Measurements from ENCODE around the gene ABITRAM.

ABITRAM gene

DNA sequence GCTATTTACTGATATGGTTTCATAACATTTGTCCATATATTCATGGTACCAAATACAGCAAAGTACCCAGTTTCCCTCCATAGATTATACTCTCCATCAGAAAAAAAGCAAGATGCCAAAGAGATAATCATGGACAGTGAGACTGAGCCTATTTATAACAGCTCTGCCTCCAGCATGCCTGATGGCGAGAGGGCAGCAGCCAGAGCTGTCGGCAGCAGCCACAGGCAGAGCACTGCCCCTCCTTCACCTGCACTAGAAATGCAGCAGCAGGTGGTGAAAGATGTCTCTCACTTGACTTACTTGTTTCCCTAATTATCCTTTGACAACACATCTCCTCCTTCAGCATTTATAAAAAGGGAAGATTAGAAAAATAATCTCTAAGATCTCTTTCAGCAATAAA, 46.7 kb downstream of the ABITRAM start:
- TF ChIP-seq RAD21 (IDR thresholded peaks at IDR 0.05; ENCODE audit: low read depth) (no peak), YY1 (IDR thresholded peaks at IDR 0.05; ENCODE audit: low read depth) (no peak), TAF1 (IDR thresholded peaks at IDR 0.05; ENCODE audit: low read depth) (no peak), CREB1 (IDR thresholded peaks at IDR 0.05; ENCODE audit: low read depth) (no peak), EP300 (IDR thresholded peaks at IDR 0.05; ENCODE audit: borderline replicate concordance) (no peak), TCF12 (IDR thresholded peaks at IDR 0.05; ENCODE audit: low read depth) (no peak)
- TF ChIP-seq, protein P1, sequence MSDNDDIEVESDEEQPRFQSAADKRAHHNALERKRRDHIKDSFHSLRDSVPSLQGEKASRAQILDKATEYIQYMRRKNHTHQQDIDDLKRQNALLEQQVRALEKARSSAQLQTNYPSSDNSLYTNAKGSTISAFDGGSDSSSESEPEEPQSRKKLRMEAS (IDR thresholded peaks at IDR 0.05), result no peak

GRCh38 chr9:108983885-108984284, 49.7 kb downstream of the ABITRAM start:
- TF ChIP-seq FOXM1 (IDR thresholded peaks at IDR 0.05; ENCODE audit: borderline replicate concordance, low read depth) (no peak), EP300 (IDR thresholded peaks at IDR 0.05; ENCODE audit: borderline replicate concordance) (no peak), ZBTB7A (IDR thresholded peaks at IDR 0.05; ENCODE audit: low read depth) (no peak), CREB1 (IDR thresholded peaks at IDR 0.05; ENCODE audit: low read depth) (no peak), TEAD4 (IDR thresholded peaks at IDR 0.05) (no peak), YY1 (IDR thresholded peaks at IDR 0.05; ENCODE audit: low read depth) (no peak), TAF1 (IDR thresholded peaks at IDR 0.05; ENCODE audit: low read depth) (no peak), REST (IDR thresholded peaks at IDR 0.05; ENCODE audit: low read depth) (no peak), RAD21 (IDR thresholded peaks at IDR 0.05; ENCODE audit: low read depth) (no peak), CEBPB (IDR thresholded peaks at IDR 0.05) (no peak), EGR1 (IDR thresholded peaks at IDR 0.05) (no peak), NFIC (IDR thresholded peaks at IDR 0.05) (no peak), TCF12 (IDR thresholded peaks at IDR 0.05; ENCODE audit: low read depth) (no peak)
- TF ChIP-seq, protein P1 (IDR thresholded peaks at IDR 0.05), result no peak
- TF ChIP-seq, protein P2, sequence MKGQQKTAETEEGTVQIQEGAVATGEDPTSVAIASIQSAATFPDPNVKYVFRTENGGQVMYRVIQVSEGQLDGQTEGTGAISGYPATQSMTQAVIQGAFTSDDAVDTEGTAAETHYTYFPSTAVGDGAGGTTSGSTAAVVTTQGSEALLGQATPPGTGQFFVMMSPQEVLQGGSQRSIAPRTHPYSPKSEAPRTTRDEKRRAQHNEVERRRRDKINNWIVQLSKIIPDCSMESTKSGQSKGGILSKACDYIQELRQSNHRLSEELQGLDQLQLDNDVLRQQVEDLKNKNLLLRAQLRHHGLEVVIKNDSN (IDR thresholded peaks at IDR 0.05), result no peak
